Raji (cell line): ENCODE results near the gene SLC29A1.

Experiments
- POLR2A ChIP-seq: IDR thresholded peaks from 2 replicates; pipeline ENCODE4 v1.6.1; 2011; ENCODE audit warnings: low read depth, low read length, control low read depth; ENCODE audit not compliant: insufficient read depth

The SLC29A1 gene

GRCh38 chr6:44223319-44224028 lies at the start of gene SLC29A1:
TSS of gene SLC29A1 (plus strand) at chr6:44223595. CDS start at chr6:44227314, 3,719 bp downstream.
- peak; percentile 93 for TF ChIP-seq POLR2A

- TF ChIP-seq POLR2A = no peak
These were observed 47.1 kb upstream of the SLC29A1 start for GRCh38 chr6:44176130-44176761.

DNA sequence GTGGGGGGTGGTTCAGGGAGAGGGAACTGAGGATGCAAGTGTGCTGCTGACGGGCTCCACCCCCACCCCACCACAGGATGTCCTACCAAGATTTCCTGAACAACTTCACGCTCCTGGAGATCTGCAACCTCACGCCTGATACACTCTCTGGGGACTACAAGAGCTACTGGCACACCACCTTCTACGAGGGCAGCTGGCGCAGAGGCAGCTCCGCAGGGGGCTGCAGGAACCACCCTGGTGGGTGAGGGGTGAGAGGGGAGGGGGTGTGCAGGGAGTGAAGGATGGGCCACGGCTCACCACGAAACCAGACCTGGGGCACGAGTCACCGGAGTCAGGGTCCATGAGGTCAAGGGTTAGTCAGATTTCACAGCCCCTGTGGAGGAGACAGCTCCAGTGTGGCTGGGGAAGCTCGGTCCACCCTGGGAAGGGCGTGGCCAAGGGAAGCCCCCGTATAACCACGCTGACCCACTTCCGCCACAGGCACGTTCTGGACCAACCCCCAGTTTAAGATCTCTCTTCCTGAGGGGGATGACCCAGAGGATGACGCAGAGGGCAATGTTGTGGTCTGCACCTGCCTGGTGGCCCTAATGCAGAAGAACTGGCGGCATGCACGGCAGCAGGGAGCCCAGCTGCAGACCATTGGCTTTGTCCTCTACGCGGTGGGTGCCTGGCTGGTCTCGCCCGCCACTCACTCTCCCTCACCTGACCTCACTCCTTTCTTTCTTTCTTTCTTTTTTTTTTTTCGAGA lies 46.5 kb upstream of the SLC29A1 start:
- no peak for TF ChIP-seq POLR2A

DNA sequence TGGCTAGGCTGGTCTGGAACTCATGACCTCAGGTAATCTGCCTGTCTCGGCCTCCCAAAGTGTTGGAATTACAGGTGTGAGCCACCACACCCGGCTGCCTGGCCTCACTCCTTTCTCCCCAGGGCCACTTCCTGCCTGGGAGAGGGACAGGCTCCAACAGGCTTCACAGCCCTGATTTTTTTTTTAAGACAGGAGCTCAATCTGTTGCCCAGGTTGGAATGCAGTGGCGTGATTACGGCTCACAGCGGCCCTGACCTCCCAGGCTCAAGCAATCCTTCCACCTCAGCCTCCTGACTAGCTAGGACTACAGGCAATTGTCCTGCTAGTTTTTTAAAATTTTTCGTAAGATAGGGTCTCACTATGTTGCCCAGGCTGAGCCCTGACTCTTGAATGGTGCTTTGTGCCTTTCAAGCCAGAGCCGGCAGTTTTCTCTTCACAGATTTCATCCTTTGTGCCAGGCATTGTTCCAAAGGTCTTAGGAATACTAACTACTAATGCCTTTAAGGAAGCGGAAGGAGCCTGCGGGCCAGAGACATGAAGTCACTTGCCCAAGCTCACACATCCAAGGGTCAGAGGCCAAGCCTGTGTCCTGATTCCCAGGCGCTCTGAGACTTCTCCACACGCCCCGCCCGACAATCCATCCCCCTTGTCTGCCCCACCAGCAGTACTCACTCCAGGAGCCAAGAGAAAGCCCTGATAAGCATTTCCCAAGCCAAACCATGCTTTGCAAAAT lies 45.5 kb upstream of the SLC29A1 start:
- TF ChIP-seq POLR2A = no peak

DNA sequence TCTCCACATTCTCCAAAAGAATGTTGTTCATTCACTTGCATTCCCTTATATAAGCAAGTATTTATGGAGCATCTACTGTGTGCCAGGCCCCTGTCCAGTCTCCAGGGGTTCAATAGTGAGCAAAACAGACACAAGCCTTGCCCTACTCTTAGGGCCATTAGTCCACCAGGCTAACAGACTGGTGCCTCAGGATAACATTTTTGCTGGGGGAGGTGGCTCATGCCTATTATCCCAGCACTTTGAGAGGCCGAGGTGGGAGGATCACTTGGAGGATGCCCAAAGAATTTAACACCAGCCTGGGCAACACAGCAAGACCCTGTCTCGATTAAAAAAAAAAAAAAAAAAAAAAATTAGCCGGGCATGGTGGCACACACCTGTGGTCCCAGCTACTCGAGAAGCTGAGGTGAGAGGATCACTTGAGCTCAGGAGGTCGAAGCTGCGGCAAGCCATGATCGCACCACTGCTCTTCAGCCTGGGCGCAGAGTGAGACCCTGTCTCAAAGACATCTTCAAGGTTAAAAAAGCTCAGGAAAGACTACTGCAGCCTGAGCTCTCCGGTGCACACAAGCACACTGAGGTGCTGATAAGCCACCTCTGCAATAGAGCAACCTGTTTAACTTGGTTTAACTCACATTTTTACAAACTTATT lies 44.8 kb upstream of the SLC29A1 start:
- TF ChIP-seq POLR2A = no peak

GRCh38 chr6:44179072-44179536 lies 44.3 kb upstream of the SLC29A1 start:
- no peak for TF ChIP-seq POLR2A

DNA sequence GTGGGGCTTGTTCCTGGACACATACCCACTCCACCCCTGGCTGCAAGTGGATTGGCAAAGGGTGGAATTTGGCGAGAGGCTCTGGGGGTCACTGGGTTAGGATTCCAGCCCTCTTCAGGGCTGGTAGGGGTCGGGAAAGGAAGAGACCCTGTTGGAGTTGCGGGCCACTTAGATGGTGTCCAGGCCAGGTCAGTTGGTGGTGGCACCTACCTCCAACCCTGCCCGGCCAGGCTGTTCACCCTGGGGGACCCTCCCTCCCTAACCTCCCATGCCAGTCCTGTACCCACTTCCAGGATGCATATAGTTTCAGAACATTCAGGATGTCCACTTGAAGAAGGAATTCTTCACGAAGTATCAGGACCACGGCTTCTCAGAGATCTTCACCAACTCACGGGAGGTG lies 43.7 kb upstream of the SLC29A1 start:
- TF ChIP-seq POLR2A = no peak

DNA sequence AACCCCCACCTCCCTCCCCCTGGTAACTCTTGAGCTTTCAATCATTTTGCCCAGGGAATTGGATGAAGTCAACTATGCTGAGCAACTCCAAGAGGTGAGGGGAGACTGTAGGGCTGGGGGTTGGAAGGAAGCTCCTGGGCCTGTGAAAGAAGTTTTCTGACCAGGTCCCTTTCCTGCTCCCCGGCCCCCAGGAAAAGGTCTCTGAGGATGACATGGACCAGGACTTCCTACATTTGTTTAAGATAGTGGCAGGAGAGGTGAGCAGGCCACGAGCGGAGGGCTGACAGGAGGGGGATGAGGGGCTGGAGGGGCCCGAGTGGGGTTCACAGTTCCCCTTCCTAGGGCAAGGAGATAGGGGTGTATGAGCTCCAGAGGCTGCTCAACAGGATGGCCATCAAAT lies 43.0 kb upstream of the SLC29A1 start:
- no peak for TF ChIP-seq POLR2A

GRCh38 chr6:44180886-44181285 lies 42.5 kb upstream of the SLC29A1 start:
- no peak for TF ChIP-seq POLR2A

- no peak for TF ChIP-seq POLR2A
These were observed 40.4 kb upstream of the SLC29A1 start for GRCh38 chr6:44182911-44183390.

GRCh38 chr6:44183783-44184182 lies 39.6 kb upstream of the SLC29A1 start:
- no peak for TF ChIP-seq POLR2A

DNA sequence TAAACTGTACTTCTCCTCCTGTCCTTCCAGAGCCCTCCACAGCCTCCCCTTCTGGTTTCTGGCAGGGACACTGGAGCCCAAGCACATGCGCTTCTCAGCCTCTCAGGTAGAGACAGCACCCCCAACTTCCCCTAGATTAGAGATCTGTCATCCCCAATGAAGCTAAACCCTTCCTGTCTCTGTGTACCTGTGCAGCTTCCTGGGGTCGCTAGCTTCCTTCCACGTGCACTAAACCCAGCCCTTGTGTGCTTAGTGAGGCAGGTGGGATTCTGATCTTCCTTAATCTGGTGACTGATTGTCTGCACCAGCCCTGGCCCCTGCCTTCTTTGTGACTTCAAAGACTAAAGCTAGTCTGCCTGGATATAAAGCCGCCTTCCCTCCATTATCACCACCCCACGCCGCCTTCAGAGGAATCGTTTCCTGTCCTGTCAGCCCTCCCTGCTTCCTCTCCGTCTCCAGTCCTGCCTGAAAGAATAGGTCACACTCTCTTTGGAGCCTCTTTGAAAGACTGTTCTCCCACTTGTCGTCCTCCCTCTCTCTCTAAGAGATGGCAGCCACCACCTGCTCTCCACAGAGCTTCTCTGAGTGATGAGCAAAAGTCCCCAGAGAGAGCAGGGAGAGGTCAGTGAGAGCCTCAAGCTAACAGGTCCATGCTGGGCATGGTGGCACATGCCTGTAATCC lies 37.3 kb upstream of the SLC29A1 start:
- no peak for TF ChIP-seq POLR2A

DNA sequence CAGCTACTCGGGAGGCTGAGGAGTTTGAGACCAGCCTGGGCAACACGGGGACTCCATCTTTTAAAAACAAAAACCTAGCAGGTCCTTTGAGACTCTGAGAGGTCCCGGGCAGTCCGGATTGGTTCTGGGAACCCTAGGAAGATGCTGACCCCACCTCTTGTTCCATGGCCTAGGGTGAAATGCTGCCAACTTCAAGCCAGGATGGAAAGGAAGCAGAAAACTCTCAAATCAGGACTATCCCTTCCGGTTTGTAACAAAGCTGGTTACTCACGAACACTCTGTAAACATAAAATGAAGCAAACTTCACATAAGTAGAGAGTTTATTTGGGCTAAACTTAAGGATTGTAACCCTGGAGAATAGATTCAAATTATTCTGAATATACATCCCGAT lies 36.8 kb upstream of the SLC29A1 start:
- no peak for TF ChIP-seq POLR2A

GRCh38 chr6:44188819-44189218 lies 34.6 kb upstream of the SLC29A1 start:
- no peak for TF ChIP-seq POLR2A
